GM19023 (cell line): Measurements from ENCODE around the gene SLC6A6.

Source experiments
- ATAC-seq: cut with Tn5 transposase; IDR thresholded peaks from one replicate; pipeline ENCODE4 v1.9.1; 2021; ENCODE audit warnings: mild to moderate bottlenecking, moderate library complexity; ENCODE audit not compliant: unreplicated experiment

The SLC6A6 gene

DNA sequence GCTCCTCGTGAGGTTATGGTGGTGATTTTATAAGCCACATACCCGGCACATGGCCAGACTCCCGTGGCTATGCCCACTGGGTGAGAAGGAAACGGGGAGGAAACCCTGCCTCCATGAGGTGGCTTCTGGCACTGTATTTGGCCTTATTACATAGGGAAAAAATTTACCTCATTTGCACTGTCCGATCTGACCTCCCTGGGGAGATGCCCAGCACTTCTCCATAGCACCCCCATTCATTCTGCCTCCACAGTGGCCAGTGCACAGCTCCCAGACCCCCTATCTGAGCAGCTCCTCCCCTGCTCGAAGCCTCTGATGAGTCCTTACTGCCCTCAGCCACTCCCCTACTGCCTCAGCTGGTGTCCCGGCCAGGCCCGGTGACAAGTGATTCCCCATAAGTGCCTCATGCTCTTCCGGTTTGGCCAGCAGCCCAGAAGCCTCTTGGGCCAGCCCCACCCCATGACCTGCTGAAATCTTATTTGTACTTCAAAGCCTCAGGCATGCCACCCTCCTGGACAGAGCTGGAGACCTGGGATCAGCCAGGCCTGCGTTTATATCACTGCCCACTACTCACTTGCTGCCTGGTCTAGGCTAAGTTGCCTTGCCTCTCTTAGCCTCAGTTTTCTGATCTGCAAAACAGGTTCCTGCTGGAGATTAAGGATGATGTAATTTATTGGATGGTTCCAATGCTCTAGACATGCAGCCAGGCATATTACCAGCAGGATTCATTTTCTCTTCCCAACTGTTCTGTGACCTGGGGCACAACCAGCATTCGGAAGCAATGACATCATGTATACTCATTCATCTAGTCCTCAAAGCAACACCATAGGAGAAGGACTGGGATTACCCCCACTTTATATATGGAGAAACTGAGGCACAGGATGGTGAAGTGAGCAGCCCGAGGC lies 30.6 kb upstream of the SLC6A6 start:
- no peak for ATAC-seq

DNA sequence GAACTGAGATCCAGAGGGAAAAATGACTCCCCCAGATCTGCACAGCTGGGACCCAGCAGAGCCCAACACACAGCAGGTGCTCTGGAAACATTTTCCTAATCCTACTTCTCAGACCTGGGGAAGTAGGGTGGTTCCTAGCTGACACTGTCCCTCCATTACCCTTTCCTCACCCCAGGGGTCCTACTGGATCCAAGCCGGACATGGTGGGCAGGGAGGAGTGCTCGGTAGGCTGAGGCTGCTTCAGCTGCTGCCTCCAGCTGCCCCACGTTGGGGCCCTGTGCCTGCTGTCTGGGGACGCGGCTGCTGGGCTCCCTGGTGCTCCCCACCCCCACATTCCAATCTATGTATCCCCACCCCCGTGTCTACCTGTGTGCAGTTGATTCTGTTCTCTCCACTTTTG lies 29.8 kb upstream of the SLC6A6 start:
- ATAC-seq = no peak

DNA sequence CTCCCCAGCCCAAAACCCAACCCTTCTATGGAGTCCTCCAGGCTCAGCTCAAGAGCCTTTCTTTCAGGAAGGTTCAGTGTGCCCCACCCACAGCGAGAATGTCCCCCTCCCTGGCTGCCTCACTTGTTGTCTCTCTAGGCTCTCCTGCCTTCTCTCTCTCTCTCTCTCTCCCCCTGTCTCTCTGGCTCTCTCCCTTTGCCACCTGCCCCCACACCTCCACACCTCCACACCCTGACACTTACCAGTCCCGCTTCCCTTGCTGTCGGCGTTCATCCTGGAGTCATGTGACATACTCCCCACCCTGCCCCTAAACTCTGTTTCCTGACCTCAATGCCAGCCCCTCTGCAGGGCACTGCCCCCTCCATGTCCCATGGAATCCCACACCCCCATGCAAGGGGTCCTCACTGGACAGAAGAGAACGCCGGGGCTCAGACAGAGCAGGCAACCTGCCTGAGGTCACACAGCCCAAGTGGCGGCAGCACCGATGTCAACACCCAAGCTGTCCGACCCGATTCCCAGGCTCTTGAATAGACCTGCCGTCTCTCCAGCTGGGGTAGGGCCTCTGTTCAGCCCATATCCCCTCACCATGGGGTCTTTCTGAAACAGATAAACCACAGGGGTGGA lies 28.5 kb upstream of the SLC6A6 start:
- ATAC-seq = no peak

- no peak for ATAC-seq
These were observed 27.9 kb upstream of the SLC6A6 start for GRCh38 chr3:14374444-14374883.

- ATAC-seq = no peak
These were observed 27.2 kb upstream of the SLC6A6 start for GRCh38 chr3:14375192-14375591.

- ATAC-seq = no peak
These were observed 25.9 kb upstream of the SLC6A6 start for GRCh38 chr3:14376348-14377043.

DNA sequence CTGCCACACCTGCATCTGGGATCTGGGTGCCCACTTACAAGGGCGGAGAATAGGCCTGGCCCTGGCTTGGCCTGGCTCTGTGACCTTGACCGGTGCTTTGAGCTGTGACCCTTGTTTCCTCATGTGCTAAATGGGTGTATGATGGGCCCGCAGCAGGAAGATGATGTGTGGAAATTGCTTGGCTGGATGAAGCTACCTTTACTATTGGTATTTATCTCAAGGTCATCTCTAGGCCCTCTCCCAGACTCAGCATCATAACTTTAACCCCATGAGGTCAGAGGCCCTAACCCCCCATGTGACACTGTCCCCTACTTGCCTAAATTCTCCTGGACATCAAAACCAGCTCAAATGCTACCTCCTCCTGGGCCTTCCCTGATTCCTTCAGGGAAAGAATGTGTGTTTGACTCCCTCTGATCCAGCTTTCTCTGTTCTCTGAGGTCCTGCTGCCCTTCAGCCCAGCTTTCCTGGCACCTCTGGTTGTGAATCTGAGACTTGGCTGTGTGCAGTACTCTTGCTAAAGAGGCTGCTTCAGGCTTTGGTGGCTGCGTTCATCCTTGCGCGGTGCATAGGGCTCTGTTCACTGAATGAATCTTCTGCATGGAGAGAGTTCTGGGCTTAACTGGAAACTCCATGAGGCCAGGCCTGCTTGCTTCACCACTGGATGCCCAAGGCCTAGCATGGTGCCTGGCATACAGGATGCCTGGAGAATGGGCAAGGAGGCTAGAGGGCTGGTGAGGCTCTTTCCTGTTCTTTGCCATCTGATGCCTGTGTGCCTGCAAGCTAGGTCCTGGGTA lies 25.2 kb upstream of the SLC6A6 start:
- ATAC-seq = no peak

GRCh38 chr3:14377838-14378169 lies 24.6 kb upstream of the SLC6A6 start:
- ATAC-seq = no peak

DNA sequence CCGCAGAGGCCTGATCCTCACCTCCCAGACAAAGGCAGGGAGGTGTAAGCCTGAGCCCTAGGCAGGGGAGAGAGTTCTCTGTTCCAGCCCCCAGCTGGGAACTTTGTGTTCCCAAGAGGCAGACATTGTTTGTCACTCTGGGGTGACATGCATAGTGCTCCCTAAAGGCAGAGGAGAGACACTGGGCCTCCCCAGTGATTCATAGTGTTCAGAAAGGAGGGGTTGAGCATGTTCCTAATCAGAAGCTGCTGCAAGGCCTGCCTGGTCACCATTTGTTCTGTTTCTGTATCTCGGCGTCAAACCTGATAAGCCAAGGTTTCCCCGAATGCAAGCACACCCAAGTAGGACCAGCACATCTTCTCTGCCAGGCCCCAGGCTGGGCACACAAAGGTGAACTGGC lies 24.0 kb upstream of the SLC6A6 start:
- no peak for ATAC-seq

GRCh38 chr3:14379843-14380242 lies 22.6 kb upstream of the SLC6A6 start:
- no peak for ATAC-seq

DNA sequence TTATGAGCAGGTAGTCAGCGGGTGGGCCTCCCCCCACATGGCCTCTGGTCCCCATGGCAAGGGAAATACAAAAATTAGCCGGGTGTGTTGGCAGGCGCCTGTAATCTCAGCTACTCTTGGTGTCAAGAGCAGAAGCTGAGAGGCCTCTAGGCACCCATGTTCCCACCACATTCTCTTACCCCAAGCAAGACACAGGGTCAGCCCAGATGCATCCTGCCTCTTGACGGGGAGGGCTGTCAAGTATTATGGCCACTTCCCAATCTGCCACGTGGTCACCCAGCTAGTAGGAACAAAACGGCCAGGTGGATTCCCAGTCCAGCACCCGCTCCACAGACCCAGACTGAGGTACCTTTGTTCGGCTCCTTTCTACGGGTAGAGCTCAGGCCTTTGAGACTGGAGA lies 16.2 kb upstream of the SLC6A6 start:
- no peak for ATAC-seq

DNA sequence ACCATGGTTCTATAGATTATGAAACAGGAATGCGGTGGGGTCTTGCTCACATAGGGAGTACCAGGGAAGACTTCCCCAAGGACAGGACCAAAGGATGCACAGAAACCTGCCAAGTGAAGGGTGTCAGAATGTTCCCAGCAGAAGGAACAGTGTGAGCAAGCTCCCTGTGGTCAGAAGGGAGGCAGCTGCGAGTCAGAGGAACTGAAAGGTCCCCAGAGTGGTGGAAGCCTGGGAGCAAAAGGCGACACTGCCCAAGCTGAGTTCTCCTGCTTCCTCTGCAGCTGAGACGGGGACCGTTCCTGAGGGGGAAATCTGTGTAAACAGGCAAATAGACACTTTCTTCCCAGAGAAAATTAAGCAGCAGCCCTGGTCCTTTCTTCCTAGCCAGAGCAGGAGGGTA lies 14.2 kb upstream of the SLC6A6 start:
- ATAC-seq = no peak

DNA sequence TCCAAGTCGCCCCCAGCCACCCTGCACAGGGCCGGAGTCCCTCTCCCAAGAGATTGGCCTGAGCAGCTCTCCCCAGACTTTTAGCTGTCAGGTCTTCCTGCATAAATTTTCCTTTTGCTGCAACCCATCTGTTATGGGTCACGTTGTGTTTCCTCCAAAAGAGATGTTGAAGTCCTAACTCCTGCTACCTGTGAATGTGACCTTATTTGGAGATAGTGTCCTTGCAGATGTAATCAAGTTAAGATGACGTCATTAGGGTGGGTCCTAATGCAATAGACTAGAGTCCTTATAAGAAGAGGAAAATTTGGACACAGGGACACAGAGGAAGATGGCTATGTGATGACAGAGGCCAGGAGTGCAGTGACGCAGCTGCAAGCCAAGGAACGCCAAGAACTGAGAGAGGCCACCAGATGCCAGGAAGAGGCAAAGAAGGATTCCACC lies 13.2 kb upstream of the SLC6A6 start:
- ATAC-seq = no peak

GRCh38 chr3:14389716-14390115 lies 12.7 kb upstream of the SLC6A6 start:
- no peak for ATAC-seq

- no peak for ATAC-seq
These were observed 11.4 kb upstream of the SLC6A6 start for GRCh38 chr3:14391033-14391432.

GRCh38 chr3:14392231-14392630 lies 10.2 kb upstream of the SLC6A6 start:
- no peak for ATAC-seq

DNA sequence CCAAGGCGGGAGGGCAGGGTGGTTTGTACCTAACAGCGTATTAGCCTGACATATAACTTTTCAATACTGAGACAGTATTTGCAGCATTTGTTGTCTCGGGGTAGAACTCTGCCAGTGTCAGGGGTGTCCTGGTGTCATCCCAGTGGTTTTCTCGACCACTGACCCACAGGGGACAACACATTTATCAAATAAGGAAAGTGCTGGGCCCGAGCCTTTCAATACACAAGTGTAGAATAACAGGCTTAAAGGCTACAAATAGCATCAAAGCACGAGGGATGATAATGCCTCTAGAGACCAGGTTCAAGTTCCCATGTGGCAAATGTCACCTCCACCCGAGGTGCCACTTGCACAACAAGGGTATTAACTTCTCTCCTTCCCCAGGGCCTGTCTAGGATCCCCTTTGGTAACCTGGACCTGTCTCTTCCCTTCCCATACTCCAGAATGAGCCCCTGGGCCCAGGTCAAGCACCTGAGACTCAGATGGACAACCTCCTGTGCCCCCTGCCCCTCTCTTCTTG lies 9.5 kb upstream of the SLC6A6 start:
- no peak for ATAC-seq

- ATAC-seq = no peak
These were observed 8.8 kb upstream of the SLC6A6 start for GRCh38 chr3:14393440-14394106.

DNA sequence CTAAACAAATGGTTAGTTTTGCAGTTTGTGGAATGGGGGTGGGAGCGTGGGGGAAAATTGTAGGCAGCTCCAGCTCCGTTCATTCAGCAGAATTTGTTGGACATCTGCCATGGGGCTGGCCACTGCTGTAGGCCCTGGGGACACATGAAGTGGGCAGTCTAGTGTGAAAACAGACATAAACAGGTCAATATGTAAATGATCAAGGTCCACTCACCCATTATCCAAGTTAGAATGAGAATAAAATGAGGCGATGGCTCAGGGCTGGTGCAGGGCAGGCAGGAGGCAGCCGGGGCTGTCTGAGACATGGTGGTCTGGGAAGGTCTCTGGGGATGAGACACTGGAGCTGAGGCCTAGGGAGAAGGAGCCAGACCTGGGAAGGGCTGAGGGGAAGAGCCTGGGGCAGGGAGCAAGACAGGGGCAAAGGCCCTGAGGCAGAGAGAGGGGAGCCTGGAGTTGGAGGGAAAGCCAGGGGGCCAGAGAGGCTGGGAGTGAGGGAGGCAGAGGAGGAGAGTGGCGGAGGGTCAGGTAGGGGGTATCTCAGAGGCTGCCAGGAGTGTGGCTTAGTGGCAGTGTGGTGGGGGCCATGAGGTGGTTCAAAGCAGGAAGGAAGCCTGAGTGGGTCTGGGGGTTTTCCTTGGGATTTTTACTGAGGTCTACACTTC lies 6.2 kb upstream of the SLC6A6 start:
- no peak for ATAC-seq

- no peak for ATAC-seq
These were observed 5.4 kb upstream of the SLC6A6 start for GRCh38 chr3:14397046-14397445.
